ENCODE data around the gene MYLK2. TPM values are rescaled to one million over a fixed set of nuclear protein-coding genes. Genes with fewer than 3 reads are reported as not detected.

MYLK2 gene
- under 1 TPM in 1 of 4 donors, not detected in 3; 0.16 TPM for total RNA-seq

GRCh38 chr20:31819083-31819784, at the start of gene MYLK2:
Gene MYLK2, plus strand, starts transcription at chr20:31819356. Its CDS starts 225 bp downstream, at chr20:31819581.
- intact Hi-C loops (cut with DNase I; ENCODE audit: low total_unique reads): no loop called here
- Histone ChIP-seq H3K36me3 (no peaks in the 10 kb centered on the region), H3K27ac (no peak within 1 kb of the TSS), H3K4me3 (no peak within 1 kb of the TSS), H3K9me3 (no peaks in the 10 kb centered on the region), H3K27me3 (no peaks in the 10 kb centered on the region), H3K4me1 (peaks cover 0 to 17% (median 11%) of the 10 kb centered on the region in 4 donors)
- no peak for DNase-seq
- 60 to 63% methylated on average over 6 to 16 of the region's 16 CpGs for WGBS, 2 donors (ENCODE audit: low coverage in 1 of 2)
- in situ Hi-C loops (cut with MboI; ENCODE audit: low pct_ligation_motif_present in 1 of 4, low pct_unique_long_range_greater_than_20kb in 1 of 4, low sequenced_read_pairs in 3 of 4): no loop called here
- TF ChIP-seq POLR2AphosphoS5 (IDR thresholded peaks at IDR 0.05) (no peak), EP300 (IDR thresholded peaks at IDR 0.05; ENCODE audit: low read depth) (no peak), CTCF (IDR thresholded peaks at IDR 0.05) (no peak), POLR2A (IDR thresholded peaks at IDR 0.05) (no peak)

- Histone ChIP-seq H3K4me3 (no peak overlapping the region), H3K27ac (no peak overlapping the region), H3K4me1 (no peaks in the 10 kb centered on the region), H3K36me3 (no peaks in the 10 kb centered on the region), H3K27me3 (no peaks in the 10 kb centered on the region), H3K9me3 (no peaks in the 10 kb centered on the region)
- no peak for DNase-seq
- intact Hi-C loops (cut with DNase I; ENCODE audit: low total_unique reads) (no loop called here), in situ Hi-C loops (cut with MboI; ENCODE audit: low pct_ligation_motif_present in 1 of 4, low pct_unique_long_range_greater_than_20kb in 1 of 4, low sequenced_read_pairs in 3 of 4) (no loop called here)
- WGBS, 2 donors (ENCODE audit: low coverage in 1 of 2): 89 to 92% methylated on average over 4 to 5 of the region's 5 CpGs
- TF ChIP-seq EP300 (IDR thresholded peaks at IDR 0.05; ENCODE audit: low read depth) (no peak), CTCF (IDR thresholded peaks at IDR 0.05) (no peak), POLR2AphosphoS5 (IDR thresholded peaks at IDR 0.05) (no peak), POLR2A (IDR thresholded peaks at IDR 0.05) (no peak)
Observed at GRCh38 chr20:31769681-31770080, 49.5 kb upstream of the MYLK2 start.

- Histone ChIP-seq H3K9me3 (no peaks in the 10 kb centered on the region), H3K4me1 (no peaks in the 10 kb centered on the region), H3K27ac (no peak overlapping the region), H3K27me3 (no peaks in the 10 kb centered on the region), H3K4me3 (no peak overlapping the region), H3K36me3 (no peaks in the 10 kb centered on the region)
- no peak for DNase-seq
- TF ChIP-seq POLR2A (IDR thresholded peaks at IDR 0.05) (no peak), EP300 (IDR thresholded peaks at IDR 0.05; ENCODE audit: low read depth) (no peak), POLR2AphosphoS5 (IDR thresholded peaks at IDR 0.05) (no peak), CTCF (IDR thresholded peaks at IDR 0.05) (no peak)
- intact Hi-C loops (cut with DNase I; ENCODE audit: low total_unique reads): no loop called here
- 58 to 83% methylated on average over 1 of the region's 1 CpG for WGBS, 2 donors (ENCODE audit: low coverage in 1 of 2)
- in situ Hi-C loops (cut with MboI; ENCODE audit: low pct_ligation_motif_present in 1 of 4, low pct_unique_long_range_greater_than_20kb in 1 of 4, low sequenced_read_pairs in 3 of 4): no loop called here
Observed at GRCh38 chr20:31770243-31770642, 48.9 kb upstream of the MYLK2 start.

- intact Hi-C loops (cut with DNase I; ENCODE audit: low total_unique reads) (no loop called here), in situ Hi-C loops (cut with MboI; ENCODE audit: low pct_ligation_motif_present in 1 of 4, low pct_unique_long_range_greater_than_20kb in 1 of 4, low sequenced_read_pairs in 3 of 4) (no loop called here)
- no peaks in the 10 kb centered on the region for H3K36me3 ChIP-seq
Observed at GRCh38 chr20:31774408-31774807, 44.7 kb upstream of the MYLK2 start.

More at GRCh38 chr20:31774408-31774807, 44.7 kb upstream of the MYLK2 start:
- no peaks in the 10 kb centered on the region for H3K27me3 ChIP-seq
- 73 to 88% methylated on average over 1 of the region's 1 CpG for WGBS, 2 donors (ENCODE audit: low coverage in 1 of 2)
- TF ChIP-seq POLR2AphosphoS5 (IDR thresholded peaks at IDR 0.05) (no peak), CTCF (IDR thresholded peaks at IDR 0.05) (no peak), EP300 (IDR thresholded peaks at IDR 0.05; ENCODE audit: low read depth) (no peak), POLR2A (IDR thresholded peaks at IDR 0.05) (no peak)
- no peaks in the 10 kb centered on the region for H3K9me3 ChIP-seq
- no peak for DNase-seq
- H3K27ac ChIP-seq: no peak overlapping the region
- no peak overlapping the region for H3K4me3 ChIP-seq
- H3K4me1 ChIP-seq: no peaks in the 10 kb centered on the region
